ENCODE measurements around the gene ST7.

The ST7 gene

GRCh38 chr7:117153016-117153545 is 199.8 kb downstream of the ST7 start:
- DNase-seq, result no peak
- Histone ChIP-seq H3K4me1 (peaks cover 0 to 12% (median 9%) of the 10 kb centered on the region in 4 donors), H3K27me3 (no peaks in the 10 kb centered on the region), H3K36me3 (no peaks in the 10 kb centered on the region), H3K4me3 (no peak overlapping the region), H3K9me3 (no peaks in the 10 kb centered on the region), H3K27ac (no peak overlapping the region)
- intact Hi-C loops (cut with DNase I; ENCODE audit: low total_unique reads), result no loop called here
- TF ChIP-seq CTCF (IDR thresholded peaks at IDR 0.05), result no peak

- Histone ChIP-seq H3K4me1 (peaks cover 0 to 29% (median 15%) of the 10 kb centered on the region in 4 donors), H3K36me3 (no peaks in the 10 kb centered on the region), H3K27me3 (no peaks in the 10 kb centered on the region), H3K4me3 (no peak overlapping the region), H3K9me3 (no peaks in the 10 kb centered on the region), H3K27ac (no peak overlapping the region)
- intact Hi-C loops (cut with DNase I; ENCODE audit: low total_unique reads), result no loop called here
- DNase-seq, result no peak
- no peak for TF ChIP-seq CTCF (IDR thresholded peaks at IDR 0.05)
These were observed 201.4 kb downstream of the ST7 start for GRCh38 chr7:117154721-117155120.

GRCh38 chr7:117155694-117156093 is 202.4 kb downstream of the ST7 start:
- DNase-seq, result no peak
- H3K9me3 ChIP-seq, result no peaks in the 10 kb centered on the region
- intact Hi-C loops (cut with DNase I; ENCODE audit: low total_unique reads), result no loop called here
- no peak for TF ChIP-seq CTCF (IDR thresholded peaks at IDR 0.05)
- H3K36me3 ChIP-seq, result no peaks in the 10 kb centered on the region
- H3K4me1 ChIP-seq, result peaks cover 0 to 29% (median 15%) of the 10 kb centered on the region in 4 donors
- no peak overlapping the region for H3K27ac ChIP-seq
- H3K27me3 ChIP-seq, result no peaks in the 10 kb centered on the region
- H3K4me3 ChIP-seq, result no peak overlapping the region

- no peak for TF ChIP-seq CTCF (IDR thresholded peaks at IDR 0.05)
- peaks cover 0 to 29% (median 15%) of the 10 kb centered on the region in 4 donors for H3K4me1 ChIP-seq
- peak overlapping the region; percentile 54 to 64 for H3K27ac ChIP-seq
- H3K9me3 ChIP-seq, result no peaks in the 10 kb centered on the region
- H3K36me3 ChIP-seq, result no peaks in the 10 kb centered on the region
- no peak overlapping the region for H3K4me3 ChIP-seq
- H3K27me3 ChIP-seq, result no peaks in the 10 kb centered on the region
- intact Hi-C loops (cut with DNase I; ENCODE audit: low total_unique reads), result no loop called here
- DNase-seq, result peak; percentile 64 to 75
These were observed 204.2 kb downstream of the ST7 start for GRCh38 chr7:117157241-117158209.

GRCh38 chr7:117158941-117159697 is 205.8 kb downstream of the ST7 start:
- intact Hi-C loops (cut with DNase I; ENCODE audit: low total_unique reads), result no loop called here
- DNase-seq, result no peak
- H3K27ac ChIP-seq, result peak overlapping the region in 1 of 2 donors; percentile 11

More at GRCh38 chr7:117158941-117159697, 205.8 kb downstream of the ST7 start:
- H3K4me1 ChIP-seq, result peaks cover 0 to 44% (median 16%) of the 10 kb centered on the region in 4 donors
- no peaks in the 10 kb centered on the region for H3K27me3 ChIP-seq
- no peaks in the 10 kb centered on the region for H3K9me3 ChIP-seq
- TF ChIP-seq CTCF (IDR thresholded peaks at IDR 0.05), result no peak
- no peak overlapping the region for H3K4me3 ChIP-seq
- H3K36me3 ChIP-seq, result no peaks in the 10 kb centered on the region

Data from tibial artery (tissue), 4 donors.